Osteoblast (primary cell): ENCODE data around the gene NFIA. TPM values are rescaled to one million over a fixed set of nuclear protein-coding genes. Genes with fewer than 3 reads are reported as not detected.

Source experiments
- DNase-seq: peaks from one replicate; pipeline ENCODE4 v3.0.0; 2011; ENCODE audit warnings: low spot score, mixed read lengths; ENCODE audit not compliant: insufficient read length; ENCODE audit errors: missing footprints
- H2AFZ ChIP-seq: 2 replicates; pipeline ENCODE4 v1.6.0; 2011; ENCODE audit warnings: mild to moderate bottlenecking, low read length
- H3K27ac ChIP-seq: 2 replicates; pipeline ENCODE4 v1.5.1; 2011; ENCODE audit warnings: mild to moderate bottlenecking, low read depth, low read length, moderate library complexity
- H3K27me3 ChIP-seq: 2 replicates; pipeline ENCODE4 v1.6.0; 2012; ENCODE audit warnings: mild to moderate bottlenecking, control low read depth, inconsistent platforms, low read length, moderate library complexity; ENCODE audit not compliant: insufficient read depth
- H3K36me3 ChIP-seq: 2 replicates; pipeline ENCODE4 v1.5.1; 2011; ENCODE audit warnings: mild to moderate bottlenecking, low read length, control low read depth, moderate library complexity; ENCODE audit not compliant: insufficient read depth
- H3K4me1 ChIP-seq: 2 replicates; pipeline ENCODE4 v1.5.1; 2011; ENCODE audit warnings: mild to moderate bottlenecking, low read length, control low read depth, moderate library complexity; ENCODE audit not compliant: insufficient read depth
- H3K4me2 ChIP-seq: 2 replicates; pipeline ENCODE4 v1.6.0; 2011; ENCODE audit warnings: mild to moderate bottlenecking, low read length; ENCODE audit not compliant: insufficient read depth
- H3K4me3 ChIP-seq: fragments of 200-600 bp; sonication (generic); 3 replicates; pipeline ENCODE4 v1.5.1; 2012; ENCODE audit warnings: mild to moderate bottlenecking, low read length, inconsistent platforms; ENCODE audit not compliant: insufficient read depth
- H3K79me2 ChIP-seq: 2 replicates; pipeline ENCODE4 v1.6.0; 2012; ENCODE audit warnings: mild to moderate bottlenecking, low read length, control low read depth, inconsistent platforms; ENCODE audit not compliant: insufficient read depth
- H3K9me3 ChIP-seq: 2 replicates; pipeline ENCODE4 v1.5.1; 2011; ENCODE audit warnings: low read depth, low read length, control low read depth
- H4K20me1 ChIP-seq: 2 replicates; pipeline ENCODE4 v1.6.0; 2012; ENCODE audit warnings: mild to moderate bottlenecking, low read length, control low read depth; ENCODE audit not compliant: insufficient read depth
- total RNA-seq: library from RNA; depleted of rRNA; stranded (reverse); fragments of >200 nt; gene quantifications from 2 replicates; pipeline ENCODE4 v1.2.3, GENCODE V29; 2012
- TF ChIP-seq, protein P1 (sequence below): IDR thresholded peaks from 2 replicates; pipeline ENCODE4 v1.5.1; 2011; ENCODE audit warnings: mild to moderate bottlenecking, low read depth, low read length, moderate library complexity; ENCODE audit errors: extremely low read depth

Gene NFIA
- total RNA-seq, 1 donor, result 7.2 TPM

DNA sequence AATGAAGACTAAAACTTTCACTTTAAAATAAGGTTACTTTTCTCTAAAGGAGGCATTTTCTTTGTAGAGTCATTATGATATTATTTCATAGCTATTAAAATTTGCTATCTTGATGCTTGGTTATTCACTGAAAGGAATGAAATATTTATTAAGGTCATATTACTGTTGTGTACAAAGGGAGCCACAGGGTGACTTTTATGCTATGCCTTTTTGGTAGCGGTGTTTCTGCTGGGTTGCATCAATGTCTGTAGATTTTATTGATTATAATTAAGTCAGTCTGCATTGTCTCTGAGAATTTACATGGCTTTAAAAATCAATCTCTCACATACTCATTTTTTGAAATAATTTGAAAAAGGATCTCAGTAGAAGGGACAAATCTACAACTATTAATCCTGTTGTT is 84.9 kb downstream of the NFIA start:
- no peak overlapping the region for H3K27ac ChIP-seq

DNA sequence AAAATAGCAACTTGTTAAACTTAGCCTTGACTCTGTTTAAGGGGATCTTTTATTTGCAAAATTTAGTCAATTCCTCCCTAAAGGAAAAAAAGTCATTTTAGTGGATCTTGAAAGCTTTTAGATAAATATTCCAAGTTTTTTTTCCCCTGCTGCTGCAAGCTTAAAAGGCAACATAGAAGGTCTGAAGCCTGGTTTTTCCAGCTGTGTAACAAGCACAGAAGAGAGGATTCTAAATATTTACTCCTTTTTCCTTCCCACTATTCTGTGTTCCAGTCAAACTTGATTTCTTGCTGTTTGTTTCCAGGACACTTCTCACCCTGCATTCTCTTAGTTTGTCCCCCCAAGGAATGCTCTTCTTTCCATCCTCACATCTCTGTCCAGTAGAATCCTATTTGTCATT is 86.7 kb downstream of the NFIA start:
- Histone ChIP-seq H3K9me3 (no peaks in the 10 kb centered on the region), H3K27ac (no peak overlapping the region), H3K4me1 (peaks cover 29% of the 10 kb centered on the region), H2AFZ (no peak overlapping the region), H3K79me2 (no peaks in the 10 kb centered on the region), H3K4me2 (no peak overlapping the region), H4K20me1 (no peaks in the 10 kb centered on the region), H3K4me3 (no peak overlapping the region), H3K36me3 (no peaks in the 10 kb centered on the region), H3K27me3 (no peaks in the 10 kb centered on the region)
- TF ChIP-seq, protein P1, sequence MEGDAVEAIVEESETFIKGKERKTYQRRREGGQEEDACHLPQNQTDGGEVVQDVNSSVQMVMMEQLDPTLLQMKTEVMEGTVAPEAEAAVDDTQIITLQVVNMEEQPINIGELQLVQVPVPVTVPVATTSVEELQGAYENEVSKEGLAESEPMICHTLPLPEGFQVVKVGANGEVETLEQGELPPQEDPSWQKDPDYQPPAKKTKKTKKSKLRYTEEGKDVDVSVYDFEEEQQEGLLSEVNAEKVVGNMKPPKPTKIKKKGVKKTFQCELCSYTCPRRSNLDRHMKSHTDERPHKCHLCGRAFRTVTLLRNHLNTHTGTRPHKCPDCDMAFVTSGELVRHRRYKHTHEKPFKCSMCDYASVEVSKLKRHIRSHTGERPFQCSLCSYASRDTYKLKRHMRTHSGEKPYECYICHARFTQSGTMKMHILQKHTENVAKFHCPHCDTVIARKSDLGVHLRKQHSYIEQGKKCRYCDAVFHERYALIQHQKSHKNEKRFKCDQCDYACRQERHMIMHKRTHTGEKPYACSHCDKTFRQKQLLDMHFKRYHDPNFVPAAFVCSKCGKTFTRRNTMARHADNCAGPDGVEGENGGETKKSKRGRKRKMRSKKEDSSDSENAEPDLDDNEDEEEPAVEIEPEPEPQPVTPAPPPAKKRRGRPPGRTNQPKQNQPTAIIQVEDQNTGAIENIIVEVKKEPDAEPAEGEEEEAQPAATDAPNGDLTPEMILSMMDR, result no peak
- DNase-seq, result no peak

More for the DNA sequence above, 84.9 kb downstream of the NFIA start:
- Histone ChIP-seq H3K27me3 (no peaks in the 10 kb centered on the region), H4K20me1 (no peaks in the 10 kb centered on the region), H3K4me3 (no peak overlapping the region), H3K79me2 (no peaks in the 10 kb centered on the region), H3K36me3 (no peaks in the 10 kb centered on the region), H3K9me3 (no peaks in the 10 kb centered on the region), H3K4me1 (peaks cover 32% of the 10 kb centered on the region), H3K4me2 (no peak overlapping the region), H2AFZ (no peak overlapping the region)
- TF ChIP-seq, protein P1, result no peak
- no peak for DNase-seq

DNA sequence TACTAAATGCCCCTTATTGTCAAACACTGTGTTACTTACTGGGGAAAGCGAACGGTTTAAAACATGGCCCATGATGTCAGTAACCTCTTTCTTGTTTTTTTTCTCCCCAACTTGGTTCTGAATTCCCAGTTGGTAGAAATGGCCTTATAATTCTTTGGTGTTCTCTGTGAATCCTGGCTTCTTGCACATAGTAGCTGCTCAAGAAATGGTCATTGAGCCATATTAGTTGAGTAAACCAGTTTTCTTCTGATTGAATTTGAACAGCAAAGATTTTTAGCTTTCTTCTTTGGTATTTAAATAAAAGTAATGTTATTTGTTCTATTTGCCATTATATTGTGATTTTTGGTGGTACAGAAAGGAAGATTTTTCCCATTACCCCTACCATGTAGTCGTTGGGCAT is 87.3 kb downstream of the NFIA start:
- Histone ChIP-seq H4K20me1 (no peaks in the 10 kb centered on the region), H3K4me3 (no peak overlapping the region), H3K36me3 (no peaks in the 10 kb centered on the region), H3K27me3 (no peaks in the 10 kb centered on the region), H2AFZ (no peak overlapping the region), H3K79me2 (no peaks in the 10 kb centered on the region), H3K4me1 (peaks cover 29% of the 10 kb centered on the region), H3K4me2 (no peak overlapping the region), H3K27ac (no peak overlapping the region), H3K9me3 (no peaks in the 10 kb centered on the region)
- TF ChIP-seq, protein P1, result no peak
- no peak for DNase-seq

DNA sequence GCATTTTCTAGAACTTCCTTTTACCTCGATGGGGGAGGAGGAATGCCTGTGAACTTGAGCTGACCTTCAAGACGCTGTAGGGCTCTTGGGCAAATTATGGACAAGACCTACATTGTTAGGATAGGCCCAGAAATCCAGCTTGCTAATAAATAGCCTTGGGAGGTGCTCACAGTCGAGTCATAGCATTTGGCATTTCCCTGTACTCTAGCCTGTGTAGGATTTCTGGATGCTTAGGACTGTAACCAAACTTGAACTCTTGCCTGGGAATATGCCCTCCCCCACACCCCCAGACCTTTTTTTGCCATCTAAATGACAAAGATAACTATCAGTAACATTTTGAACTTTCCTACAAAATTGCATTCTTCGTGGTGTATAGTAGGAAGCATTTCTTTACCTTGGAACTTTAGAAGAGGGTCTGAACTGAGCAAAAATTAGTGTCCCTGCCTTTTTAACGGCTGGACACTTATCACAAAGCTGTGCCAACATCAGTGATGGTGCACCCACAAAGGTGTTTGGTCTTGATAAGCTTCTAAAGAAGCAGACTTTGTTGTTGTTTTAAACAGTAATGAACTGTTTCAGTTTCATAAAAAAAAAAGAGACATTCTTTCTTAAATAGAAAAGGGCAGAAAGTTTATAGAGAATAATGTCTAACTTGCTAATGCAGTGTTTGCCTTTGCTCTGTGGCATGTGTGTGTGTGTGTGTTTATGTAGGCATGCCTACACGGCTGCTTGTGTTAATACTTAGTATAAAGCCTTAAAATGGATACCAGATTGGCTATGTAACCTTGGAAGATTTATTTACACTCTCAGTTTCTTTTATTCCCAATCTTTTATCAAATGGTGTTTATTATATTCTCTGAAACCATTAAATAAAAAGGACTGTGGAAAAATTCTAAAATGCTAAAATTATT is 88.2 kb downstream of the NFIA start:
- Histone ChIP-seq H3K27me3 (no peaks in the 10 kb centered on the region), H3K4me3 (no peak overlapping the region), H3K9me3 (no peaks in the 10 kb centered on the region), H4K20me1 (no peaks in the 10 kb centered on the region), H3K79me2 (no peaks in the 10 kb centered on the region), H3K27ac (peak overlapping the region; percentile 9), H3K36me3 (no peaks in the 10 kb centered on the region), H2AFZ (no peak overlapping the region), H3K4me2 (peak overlapping the region; percentile 46), H3K4me1 (peaks cover 29% of the 10 kb centered on the region)
- DNase-seq, result peak; percentile 58
- TF ChIP-seq, protein P1, result no peak
